Measurements from ENCODE around the gene SLC10A4.
"Not testable (repeated sequence)": the region's sequence is repeated elsewhere in the genome, so short reads cannot be mapped to it uniquely, and the experiment has no call there.

The SLC10A4 gene, protein sequence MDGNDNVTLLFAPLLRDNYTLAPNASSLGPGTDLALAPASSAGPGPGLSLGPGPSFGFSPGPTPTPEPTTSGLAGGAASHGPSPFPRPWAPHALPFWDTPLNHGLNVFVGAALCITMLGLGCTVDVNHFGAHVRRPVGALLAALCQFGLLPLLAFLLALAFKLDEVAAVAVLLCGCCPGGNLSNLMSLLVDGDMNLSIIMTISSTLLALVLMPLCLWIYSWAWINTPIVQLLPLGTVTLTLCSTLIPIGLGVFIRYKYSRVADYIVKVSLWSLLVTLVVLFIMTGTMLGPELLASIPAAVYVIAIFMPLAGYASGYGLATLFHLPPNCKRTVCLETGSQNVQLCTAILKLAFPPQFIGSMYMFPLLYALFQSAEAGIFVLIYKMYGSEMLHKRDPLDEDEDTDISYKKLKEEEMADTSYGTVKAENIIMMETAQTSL

DNA sequence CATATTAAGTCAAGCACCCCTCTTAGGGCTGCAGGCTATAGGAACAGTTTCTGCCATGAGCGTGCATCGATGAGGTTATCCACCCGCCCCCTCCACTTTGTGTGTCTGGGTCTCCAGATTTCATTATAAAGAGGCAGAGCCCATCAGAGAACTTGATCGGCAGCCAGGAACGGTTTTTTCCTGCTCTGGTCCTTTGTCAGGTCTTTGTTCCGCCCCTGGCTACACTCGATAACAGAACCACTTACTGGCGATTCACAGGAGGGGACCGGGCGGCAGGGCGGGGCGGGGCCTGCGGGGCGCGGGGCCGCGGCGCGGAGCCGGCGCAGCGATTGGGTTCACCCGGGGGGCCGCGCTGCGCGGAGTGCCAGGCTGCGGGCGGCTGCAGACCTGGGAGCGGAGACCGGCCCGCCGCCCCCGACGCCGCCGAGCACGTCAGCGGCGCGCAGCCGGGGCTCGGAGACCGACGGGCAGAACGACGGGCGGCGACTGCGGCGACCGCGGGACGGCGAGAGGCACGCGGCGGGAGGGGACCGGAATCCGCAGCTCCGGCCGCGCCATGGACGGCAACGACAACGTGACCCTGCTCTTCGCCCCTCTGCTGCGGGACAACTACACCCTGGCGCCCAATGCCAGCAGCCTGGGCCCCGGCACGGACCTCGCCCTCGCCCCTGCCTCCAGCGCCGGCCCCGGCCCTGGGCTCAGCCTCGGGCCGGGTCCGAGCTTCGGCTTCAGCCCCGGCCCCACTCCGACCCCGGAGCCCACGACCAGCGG is at the start of gene SLC10A4:
Gene SLC10A4 (plus strand): TSS at position 338 of the 771 bp plus-strand sequence. CDS start 219 bp downstream, at position 557.
- DNase-seq: peak; percentile 40

DNA sequence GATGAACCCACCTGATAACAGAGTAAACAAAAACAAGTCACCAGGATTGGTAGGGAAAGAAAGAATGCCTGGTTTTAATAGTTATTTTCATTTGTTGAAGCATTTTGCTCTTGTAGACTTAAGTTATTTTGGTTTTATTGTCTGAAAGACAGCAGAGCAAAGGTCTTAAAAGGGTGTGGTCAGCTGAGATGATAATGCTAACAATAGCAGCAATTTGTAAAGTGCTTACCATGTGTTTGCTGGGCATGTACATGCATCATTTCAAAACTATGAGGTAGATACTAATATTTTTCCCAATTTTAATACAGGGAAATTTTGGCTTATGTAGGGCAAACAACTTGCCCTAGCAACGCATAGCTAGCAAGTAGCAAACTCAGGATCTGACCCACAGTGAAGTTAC is 46.8 kb upstream of the SLC10A4 start:
- no peak for DNase-seq

DNA sequence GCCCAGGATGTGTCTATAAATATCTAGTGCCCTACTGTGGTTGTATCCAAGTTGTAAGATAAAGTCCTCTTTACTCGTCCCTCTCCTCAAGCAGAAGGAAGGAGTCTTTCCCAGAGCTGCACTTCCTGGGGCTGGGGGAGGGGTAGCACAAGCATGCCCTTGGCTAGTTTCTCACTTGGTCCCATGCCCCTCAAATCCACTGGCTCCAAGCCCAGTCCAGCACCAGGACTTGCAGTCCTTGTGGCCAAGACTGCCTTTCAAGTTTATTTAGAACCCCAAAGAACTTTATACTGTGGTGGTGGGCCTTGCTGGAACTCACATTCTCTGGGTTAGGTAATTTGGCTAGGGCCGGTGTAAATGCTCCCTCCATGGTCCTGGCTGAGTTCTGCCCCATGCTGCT is 43.2 kb upstream of the SLC10A4 start:
- no peak for DNase-seq

DNA sequence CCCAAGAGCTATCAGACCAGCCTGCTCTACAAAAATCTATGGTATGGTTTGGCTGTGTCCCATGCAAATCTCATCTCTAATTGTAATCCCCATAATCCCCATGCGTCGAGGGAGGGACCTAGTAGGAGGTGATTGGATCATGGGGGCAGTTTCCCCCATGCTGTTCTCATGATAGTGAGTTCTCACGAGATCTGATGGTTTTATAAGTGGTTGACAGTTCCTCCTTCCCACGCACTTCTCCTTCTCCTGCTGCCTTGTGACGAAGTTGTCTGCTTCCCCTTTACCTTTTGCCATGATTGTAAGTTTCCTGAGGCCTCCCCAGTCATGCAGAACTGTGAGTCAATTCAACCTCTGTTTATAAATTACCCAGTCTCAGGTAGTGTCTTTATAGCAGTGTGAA is 42.2 kb upstream of the SLC10A4 start:
- not testable (repeated sequence) for DNase-seq

DNA sequence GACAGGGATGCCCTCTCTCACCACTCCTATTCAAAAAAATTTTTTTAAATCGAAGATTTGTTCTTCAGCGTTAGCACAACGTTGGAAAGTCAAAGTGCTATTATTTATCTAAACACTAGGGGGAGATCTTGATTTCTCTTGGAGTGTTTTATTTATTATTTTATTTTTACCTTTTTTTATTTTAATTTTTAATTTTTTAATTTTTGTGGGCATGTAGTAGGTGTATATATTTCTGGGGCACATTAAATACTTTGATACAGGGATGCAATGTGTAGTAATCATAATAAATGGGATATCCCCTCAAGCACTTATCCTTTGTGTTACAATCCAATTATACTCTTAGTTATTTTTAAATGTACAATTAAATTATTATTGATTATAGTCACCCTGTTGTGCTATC is 37.4 kb upstream of the SLC10A4 start:
- no peak for DNase-seq

DNA sequence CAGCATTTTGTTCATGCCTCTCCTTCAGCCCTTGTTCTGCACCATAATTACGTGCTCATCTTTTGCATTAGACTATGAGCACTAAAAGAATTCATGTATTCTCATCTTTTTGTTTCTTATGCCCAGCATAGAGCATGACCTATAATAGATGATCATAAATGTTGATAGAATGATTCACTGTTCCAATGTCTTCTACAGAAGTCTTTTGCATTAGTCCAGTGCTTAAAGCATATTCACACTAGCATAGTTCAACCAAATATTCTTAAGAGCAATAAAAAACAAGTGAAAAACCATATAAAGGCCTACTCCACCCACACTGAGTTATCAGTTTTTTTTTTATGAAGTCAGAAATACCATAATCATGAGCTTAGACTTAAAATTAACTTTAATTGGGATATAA is 36.5 kb upstream of the SLC10A4 start:
- no peak for DNase-seq

DNA sequence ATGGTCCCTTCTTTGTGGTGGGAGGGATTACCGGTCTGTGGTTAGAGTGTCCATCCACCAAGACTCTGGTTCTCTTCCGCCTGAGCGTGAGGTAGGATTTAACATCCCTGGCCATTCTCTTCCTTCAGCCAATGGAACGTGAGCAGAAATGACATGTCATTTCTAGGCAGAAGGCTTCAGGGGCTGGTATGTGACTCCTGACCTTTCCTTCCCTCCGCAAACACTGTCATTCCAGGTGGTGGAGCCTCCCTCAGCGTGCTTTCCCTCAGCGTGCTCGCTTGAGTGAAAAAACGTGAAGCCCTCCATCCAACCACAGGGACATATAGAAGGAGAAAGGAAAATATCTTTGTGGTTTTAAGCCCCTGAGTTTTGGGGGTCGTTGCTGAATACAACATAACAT is 34.0 kb upstream of the SLC10A4 start:
- no peak for DNase-seq

DNA sequence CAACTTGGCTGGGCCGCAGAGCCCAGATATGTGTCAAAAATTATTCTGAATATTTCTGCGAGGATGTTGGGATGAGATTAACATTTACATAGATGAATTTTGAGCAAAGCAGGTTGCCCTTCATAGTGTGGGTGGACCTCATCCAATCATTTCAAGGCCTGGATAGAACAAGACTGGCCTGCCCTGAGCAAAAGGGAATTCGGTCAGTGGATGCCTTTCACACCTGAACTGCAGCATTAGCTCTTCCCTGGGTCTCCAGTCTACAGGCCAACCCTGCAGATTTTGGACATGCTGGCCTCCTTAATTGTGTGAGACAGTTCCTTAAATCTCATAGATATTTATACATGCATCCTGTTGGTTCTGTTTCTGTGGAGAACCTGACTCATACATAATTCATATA is 32.4 kb upstream of the SLC10A4 start:
- DNase-seq: no peak

DNA sequence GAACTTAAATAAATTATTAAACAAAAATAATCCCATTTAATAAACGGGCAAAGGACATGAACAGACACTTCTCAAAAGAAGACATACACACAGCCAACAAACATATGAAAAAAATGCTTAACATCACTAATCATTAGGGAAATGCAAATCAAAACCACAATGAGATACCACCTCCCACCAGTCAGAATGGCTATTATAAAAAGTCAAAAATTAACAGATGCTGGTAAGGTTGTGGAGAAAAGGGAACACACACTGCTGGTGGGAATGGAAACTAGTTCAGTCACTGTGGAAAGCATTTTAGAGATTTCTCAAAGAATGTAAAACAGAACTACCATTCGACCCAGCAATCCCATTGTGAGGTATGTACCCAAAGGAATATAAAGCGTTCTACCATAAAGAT is 31.5 kb upstream of the SLC10A4 start:
- DNase-seq: not testable (repeated sequence)

DNA sequence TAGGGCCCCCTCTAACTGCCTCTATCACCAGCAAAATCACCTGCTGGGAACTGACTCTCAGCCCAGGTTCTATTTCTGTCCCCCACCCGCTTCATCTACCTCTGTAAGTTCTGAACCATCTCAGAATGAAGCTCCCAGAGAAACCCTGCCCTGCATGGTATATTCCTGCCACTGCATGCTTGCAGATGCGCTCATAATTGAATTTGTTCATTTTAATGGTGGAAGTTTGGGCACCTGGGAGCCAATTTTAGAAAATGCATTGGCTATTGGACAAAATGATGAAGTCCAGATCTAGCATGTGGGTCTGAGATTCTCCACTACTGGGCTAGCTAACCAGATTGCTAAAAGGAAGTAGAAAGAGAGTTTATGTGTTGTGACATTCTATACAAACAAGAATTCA is 28.6 kb upstream of the SLC10A4 start:
- DNase-seq: no peak

DNA sequence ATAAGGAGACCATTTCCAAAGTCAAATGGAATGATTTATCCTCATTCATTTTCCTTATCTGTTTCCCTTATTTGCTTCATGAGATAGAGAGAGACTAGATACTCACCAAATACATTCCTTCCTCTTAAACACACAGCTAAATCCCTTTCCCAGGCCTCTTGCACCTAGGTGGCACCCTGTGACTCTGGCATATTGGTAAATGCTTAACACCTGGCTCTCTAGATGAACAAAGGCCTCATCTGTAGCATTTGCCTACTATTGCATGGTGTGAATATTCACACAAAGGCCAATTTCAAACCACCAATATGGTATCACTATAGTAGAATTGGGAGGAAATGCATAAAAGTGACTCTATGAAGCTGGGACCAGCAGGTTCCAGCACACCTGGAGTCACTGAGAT is 22.1 kb upstream of the SLC10A4 start:
- DNase-seq: no peak

DNA sequence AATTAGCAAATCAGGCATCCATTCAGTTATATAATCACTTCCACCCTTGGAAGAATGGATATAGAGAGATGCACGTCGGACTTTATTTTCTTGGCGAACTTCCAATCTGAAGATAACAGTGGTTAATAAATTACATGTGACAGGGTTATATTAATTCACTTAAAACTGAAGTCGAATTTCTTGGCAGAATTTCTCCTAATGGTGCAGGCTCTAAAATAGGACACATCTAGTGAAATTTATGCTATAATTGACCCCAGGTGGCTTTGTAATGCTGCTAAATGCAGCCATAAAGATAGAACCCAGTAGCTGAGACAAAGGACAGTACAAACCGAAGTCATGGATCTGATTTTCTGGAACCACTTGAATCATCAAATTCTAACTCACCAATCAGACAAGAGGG is 20.8 kb upstream of the SLC10A4 start:
- DNase-seq: peak; percentile 61

DNA sequence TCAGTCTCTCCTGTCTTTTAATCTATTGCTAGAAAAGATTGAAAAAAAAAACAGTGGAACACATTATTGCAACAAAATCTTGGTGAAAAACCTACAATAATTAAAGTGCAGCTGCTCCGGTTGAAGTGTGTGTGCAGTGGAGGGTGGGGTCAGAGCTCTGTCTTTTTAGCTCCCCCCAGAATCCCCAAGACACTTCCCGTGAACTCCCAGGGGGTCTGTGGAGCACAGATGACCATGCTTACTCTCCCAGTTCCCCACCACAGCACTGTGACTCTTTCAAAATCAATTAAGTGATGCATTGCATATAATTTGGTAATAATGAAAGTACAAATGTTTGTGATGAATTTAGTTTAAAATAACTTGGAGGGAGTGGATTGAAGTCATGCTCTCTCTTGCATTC is 15.7 kb upstream of the SLC10A4 start:
- no peak for DNase-seq

DNA sequence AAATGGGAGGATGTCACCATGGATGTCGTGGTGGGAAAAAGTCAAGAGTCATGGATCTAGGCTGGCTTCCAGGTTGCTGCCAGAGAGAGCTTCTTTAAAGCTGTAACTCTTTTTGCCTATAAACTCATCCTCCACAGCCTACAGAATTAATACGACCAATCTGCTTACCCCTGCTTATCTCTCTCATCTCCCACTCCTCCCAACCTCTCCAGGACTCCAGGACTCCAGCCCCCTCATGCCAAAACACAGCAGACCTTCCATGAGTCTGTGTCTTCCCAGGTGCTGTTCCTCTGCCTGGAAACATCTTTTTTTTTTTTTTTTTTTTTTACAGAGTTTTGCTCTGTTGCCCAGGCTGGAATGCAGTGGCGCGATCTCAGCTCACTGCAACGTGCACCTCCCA is 15.3 kb upstream of the SLC10A4 start:
- no peak for DNase-seq

DNA sequence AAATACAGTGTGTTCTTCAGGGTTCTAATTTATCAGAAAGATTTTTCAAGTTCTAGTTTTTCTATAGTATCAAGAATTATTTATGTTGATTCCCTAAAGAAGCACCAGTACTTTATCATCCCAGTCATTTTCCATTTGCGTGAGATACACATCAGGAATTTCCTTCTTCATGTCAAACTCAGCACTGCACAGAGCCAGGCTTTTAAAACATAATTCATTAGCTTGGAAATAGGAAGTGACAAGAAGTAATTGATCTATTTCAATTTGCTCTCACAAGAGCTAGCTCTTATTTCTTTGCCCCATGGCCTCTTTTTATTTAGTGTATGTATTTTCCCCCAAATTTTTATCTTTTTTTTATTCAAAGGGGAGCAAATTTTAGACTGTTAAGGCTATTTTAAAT is 13.0 kb upstream of the SLC10A4 start:
- no peak for DNase-seq

DNA sequence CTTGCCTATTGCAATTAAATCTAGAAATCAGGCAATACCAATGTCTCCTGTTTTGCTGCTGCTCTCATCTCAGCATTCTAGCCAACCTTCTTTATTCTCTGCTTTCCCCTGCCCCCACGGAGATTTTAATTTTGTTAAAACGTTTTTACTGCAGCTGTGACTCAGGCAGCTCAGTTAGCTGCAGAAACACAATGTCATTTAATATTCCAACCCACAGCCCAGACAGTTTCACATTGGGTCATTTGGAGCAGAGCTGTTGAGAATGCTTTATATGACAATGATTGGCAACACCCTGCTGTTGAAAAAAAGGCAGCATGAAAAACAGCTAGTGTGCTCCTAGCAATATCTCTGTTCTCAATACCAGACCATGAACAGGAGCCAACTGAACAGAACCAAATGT is 12.6 kb upstream of the SLC10A4 start:
- DNase-seq: no peak

DNA sequence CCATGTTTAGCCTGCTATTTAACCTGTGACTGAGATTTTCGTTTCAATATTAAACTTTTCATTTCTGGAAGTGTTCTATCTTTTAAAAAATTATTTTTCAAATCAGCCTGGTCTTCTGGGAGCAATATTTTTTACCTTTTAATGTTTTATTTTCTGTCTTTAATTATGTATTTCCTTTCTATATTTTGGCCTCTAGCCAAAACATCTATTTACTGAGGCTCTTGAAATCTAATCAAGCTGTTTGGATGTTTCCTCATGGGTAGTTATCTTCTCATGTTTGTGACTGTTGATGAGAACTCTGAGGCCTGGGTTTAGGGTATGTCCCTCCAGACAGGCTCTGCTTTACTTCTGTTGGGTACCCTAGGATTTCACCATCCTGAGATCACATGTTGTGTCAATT is 10.3 kb upstream of the SLC10A4 start:
- DNase-seq: peak; percentile 20

DNA sequence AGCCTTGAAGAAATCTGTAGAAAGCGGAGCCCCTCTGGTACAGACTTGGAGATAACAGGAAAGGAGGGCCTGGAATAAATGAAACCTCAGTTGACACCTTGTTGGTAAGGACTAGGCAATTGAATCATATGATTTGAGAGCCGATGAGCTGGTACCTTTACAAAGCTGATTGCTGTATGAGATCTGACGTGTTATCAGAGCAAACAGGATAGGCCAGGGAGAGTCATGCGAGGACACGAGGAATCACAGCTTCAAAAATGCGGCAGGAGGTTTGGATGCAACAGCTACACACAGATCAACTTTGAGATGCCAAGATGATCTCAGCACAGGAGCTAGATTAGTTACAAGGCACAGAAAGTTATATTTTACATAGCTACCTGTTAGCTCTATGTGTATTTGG is 7.4 kb upstream of the SLC10A4 start:
- no peak for DNase-seq

DNA sequence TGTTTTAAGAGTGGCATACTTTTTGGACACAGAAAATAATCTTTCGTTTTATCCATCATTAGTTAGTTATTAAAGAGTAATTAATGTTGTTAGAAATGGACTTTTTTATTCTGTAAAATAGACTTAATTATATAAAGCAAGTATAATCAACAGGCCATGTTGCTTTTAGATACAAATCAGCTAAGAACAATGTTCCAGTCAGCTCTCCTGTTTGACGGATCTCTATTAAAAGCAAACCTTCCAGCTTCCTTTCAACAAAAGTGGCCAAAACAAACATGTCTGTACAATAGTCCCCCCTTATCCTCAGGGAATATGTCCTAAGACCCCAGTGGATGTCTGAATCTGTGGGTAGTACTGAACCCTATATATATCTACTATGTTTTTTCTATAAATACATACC is 4.9 kb upstream of the SLC10A4 start:
- no peak for DNase-seq

DNA sequence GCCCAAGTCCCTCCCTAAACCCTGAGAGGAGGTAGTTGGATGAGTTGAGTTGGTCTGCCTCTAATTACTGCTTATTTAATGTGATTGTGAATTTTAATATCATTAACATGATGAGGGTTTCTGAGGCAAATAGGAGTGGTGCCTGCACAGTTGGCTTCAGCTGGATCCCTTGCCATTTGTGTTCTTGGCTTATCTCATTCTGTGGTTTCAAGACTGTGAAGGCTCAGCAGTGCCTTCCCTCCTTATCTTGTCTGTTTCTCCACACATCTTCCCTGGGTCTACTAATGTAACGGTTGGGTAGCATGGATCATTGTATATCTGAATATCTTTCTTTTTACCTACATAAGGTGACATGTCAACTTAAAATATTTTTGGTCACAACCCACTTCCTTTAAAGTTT is 1.6 kb upstream of the SLC10A4 start:
- no peak for DNase-seq

DNA sequence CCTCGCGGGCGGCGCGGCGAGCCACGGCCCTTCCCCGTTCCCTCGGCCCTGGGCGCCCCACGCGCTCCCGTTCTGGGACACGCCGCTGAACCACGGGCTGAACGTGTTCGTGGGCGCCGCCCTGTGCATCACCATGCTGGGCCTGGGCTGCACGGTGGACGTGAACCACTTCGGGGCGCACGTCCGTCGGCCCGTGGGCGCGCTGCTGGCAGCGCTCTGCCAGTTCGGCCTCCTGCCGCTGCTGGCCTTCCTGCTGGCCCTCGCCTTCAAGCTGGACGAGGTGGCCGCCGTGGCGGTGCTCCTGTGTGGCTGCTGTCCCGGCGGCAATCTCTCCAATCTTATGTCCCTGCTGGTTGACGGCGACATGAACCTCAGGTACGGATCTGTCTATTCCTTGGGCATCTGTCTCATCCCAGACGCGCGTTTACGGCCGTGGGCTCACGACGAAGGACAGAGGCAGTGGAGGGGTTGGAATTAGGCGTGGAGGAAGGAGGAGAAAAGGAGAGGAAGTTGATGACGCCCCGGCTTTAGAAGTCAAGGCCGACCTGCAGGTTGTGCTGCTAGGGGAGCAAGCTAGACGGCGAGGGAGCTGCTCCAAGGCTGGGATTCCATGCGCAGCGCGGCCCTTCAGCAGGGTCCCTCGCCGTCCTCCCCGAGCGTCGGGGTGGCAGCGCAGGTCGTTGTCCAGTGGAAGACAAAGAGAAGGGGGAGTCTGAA is 792 bp downstream of the SLC10A4 start:
- DNase-seq: peak; percentile 0

DNA sequence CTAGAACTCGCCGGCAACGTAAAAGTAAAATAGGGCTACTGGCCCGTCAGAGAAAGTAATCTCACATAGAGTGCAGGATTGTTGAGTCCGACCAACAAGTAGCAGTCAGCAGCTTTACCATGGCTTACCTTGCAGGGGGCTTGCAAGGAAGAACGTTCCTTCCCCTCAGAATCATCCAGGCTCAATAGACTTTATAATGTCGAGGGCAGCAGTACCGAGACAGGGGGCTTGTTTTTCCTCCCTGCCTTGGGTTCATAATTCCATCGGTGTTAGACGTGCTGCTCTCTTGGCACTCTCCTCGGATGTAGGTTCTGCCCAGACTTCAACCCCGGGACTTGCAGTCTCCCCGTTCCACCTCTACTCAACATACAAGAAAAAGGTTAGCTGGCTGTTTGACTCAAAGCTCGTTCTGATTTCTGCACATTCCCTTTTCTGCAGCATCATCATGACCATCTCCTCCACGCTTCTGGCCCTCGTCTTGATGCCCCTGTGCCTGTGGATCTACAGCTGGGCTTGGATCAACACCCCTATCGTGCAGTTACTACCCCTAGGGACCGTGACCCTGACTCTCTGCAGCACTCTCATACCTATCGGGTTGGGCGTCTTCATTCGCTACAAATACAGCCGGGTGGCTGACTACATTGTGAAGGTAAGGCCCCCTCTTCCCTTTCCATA is 1.5 kb downstream of the SLC10A4 start:
- no peak for DNase-seq

DNA sequence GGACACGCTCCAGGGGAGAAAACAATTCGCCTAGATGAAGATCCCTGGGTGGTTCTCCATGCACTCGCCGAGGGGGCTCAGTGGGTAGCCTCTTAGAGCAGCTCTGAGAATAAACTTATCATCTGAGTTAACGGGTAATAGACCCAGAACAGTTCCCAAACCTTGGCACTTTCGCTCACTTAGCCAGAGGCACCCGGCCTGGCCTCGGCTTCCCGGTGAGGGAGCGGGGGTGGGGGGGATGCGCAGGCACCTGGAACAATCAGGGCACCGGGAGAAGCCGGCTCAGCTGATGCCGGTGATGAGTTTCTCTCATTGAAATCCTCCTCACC is 6.5 kb downstream of the SLC10A4 start:
- DNase-seq: no peak
